Muscle of arm (tissue), 12 donors: ENCODE measurements around the gene KCNQ1. TPM values are rescaled to one million over a fixed set of nuclear protein-coding genes. Genes with fewer than 3 reads are reported as not detected.
A peak's percentile ranks its signal among the peaks of the same experiment; 100 is the strongest.

Source experiments
- DNase-seq: peaks from one replicate; pipeline ENCODE4 v3.0.0-alpha.2; 2013
- polyA plus RNA-seq, 12 donors: library from polyadenylated mRNA; unstranded; fragments of 120-200 nt; gene quantifications; one replicate each; pipeline ENCODE4 v1.2.1, GENCODE V29; 2013; ENCODE audit not compliant: insufficient read length in 12 of 12

KCNQ1 gene
- polyA plus RNA-seq, 12 donors, result 1.3 to 2.5 (median 2.0) TPM; not detected in 2

- DNase-seq, result no peak
Observed at GRCh38 chr11:2880646-2881045, 435.8 kb downstream of the KCNQ1 start.

- no peak for DNase-seq
Observed at GRCh38 chr11:2881076-2881980, 436.5 kb downstream of the KCNQ1 start.

- no peak for DNase-seq
Observed at GRCh38 chr11:2881981-2882375, 437.2 kb downstream of the KCNQ1 start.

- DNase-seq, result no peak
Observed at GRCh38 chr11:2882396-2883110, 437.7 kb downstream of the KCNQ1 start.

GRCh38 chr11:2883640-2883978 lies 438.8 kb downstream of the KCNQ1 start:
- DNase-seq, result no peak

GRCh38 chr11:2883979-2884815 lies 439.4 kb downstream of the KCNQ1 start:
- no peak for DNase-seq

GRCh38 chr11:2885017-2885677 lies 440.3 kb downstream of the KCNQ1 start:
- DNase-seq, result no peak

GRCh38 chr11:2885678-2886081 lies 440.9 kb downstream of the KCNQ1 start, which contains the start of gene CDKN1C:
TSS of gene CDKN1C (minus strand) at chr11:2885775. CDS start at chr11:2885456, 319 bp downstream.
- DNase-seq, result peak; percentile 89

- peak; percentile 57 for DNase-seq
Observed at GRCh38 chr11:2886191-2886894, 441.5 kb downstream of the KCNQ1 start.

GRCh38 chr11:2886936-2887335 lies 442.1 kb downstream of the KCNQ1 start:
- no peak for DNase-seq

- DNase-seq, result no peak
Observed at GRCh38 chr11:2887515-2888195, 442.8 kb downstream of the KCNQ1 start.

- DNase-seq, result peak; percentile 91
Observed at GRCh38 chr11:2888266-2888968, 443.6 kb downstream of the KCNQ1 start.

GRCh38 chr11:2889362-2890273 lies 444.8 kb downstream of the KCNQ1 start:
- no peak for DNase-seq

GRCh38 chr11:2890466-2891294 lies 445.9 kb downstream of the KCNQ1 start:
- DNase-seq, result peak; percentile 55

GRCh38 chr11:2891326-2892214 lies 446.8 kb downstream of the KCNQ1 start:
- no peak for DNase-seq

- peak; percentile 71 for DNase-seq
Observed at GRCh38 chr11:2892215-2892966, 447.6 kb downstream of the KCNQ1 start.
